Activated T-cell treated with anti-CD3 and anti-CD28 coated beads, Interleukin-2, amount 50 U/mL, for 24 hours (primary cell): ENCODE results near the gene CST7.

ENCODE experiments used
- DNase-seq: peaks from one replicate; pipeline ENCODE4 v3.0.0-alpha.2; 2020
- H3K27ac Mint-ChIP-seq: 2 replicates; pipeline ENCODE4 v1.8.0; 2020; ENCODE audit warnings: mild to moderate bottlenecking, mixed read lengths
- H3K27me3 Mint-ChIP-seq: 2 replicates; pipeline ENCODE4 v1.8.0; 2020; ENCODE audit warnings: mixed read lengths
- H3K36me3 Mint-ChIP-seq: 2 replicates; pipeline ENCODE4 v1.8.0; 2020; ENCODE audit warnings: low read depth, mixed read lengths
- H3K4me1 Mint-ChIP-seq: 2 replicates; pipeline ENCODE4 v1.8.0; 2020; ENCODE audit warnings: low read depth, mixed read lengths
- H3K4me3 Mint-ChIP-seq: 2 replicates; pipeline ENCODE4 v1.8.0; 2020; ENCODE audit warnings: mild to moderate bottlenecking, moderate library complexity, mixed read lengths
- H3K9me3 Mint-ChIP-seq: 2 replicates; pipeline ENCODE4 v1.8.0; 2020; ENCODE audit warnings: mixed read lengths

The CST7 gene

GRCh38 chr20:24989162-24989561 is 40.1 kb downstream of the CST7 start:
- peaks cover 81% of the 10 kb centered on the region for H3K36me3 Mint-ChIP-seq
- H3K27ac Mint-ChIP-seq = no peak overlapping the region
- DNase-seq = peak; percentile 9
- peaks cover 90% of the 10 kb centered on the region for H3K4me1 Mint-ChIP-seq
- no peaks in the 10 kb centered on the region for H3K9me3 Mint-ChIP-seq
- H3K4me3 Mint-ChIP-seq = peak overlapping the region; percentile 7
- no peaks in the 10 kb centered on the region for H3K27me3 Mint-ChIP-seq

- Mint-ChIP-seq H3K27ac (peak overlapping the region; percentile 96), H3K9me3 (no peaks in the 10 kb centered on the region), H3K27me3 (no peaks in the 10 kb centered on the region), H3K4me1 (peaks cover 83% of the 10 kb centered on the region), H3K36me3 (peaks cover 66% of the 10 kb centered on the region), H3K4me3 (peak overlapping the region; percentile 98)
- DNase-seq = peak; percentile 19
Measured at GRCh38 chr20:24990810-24991252, 41.8 kb downstream of the CST7 start.

GRCh38 chr20:24991897-24992486 is 42.9 kb downstream of the CST7 start:
- no peaks in the 10 kb centered on the region for H3K9me3 Mint-ChIP-seq
- peak overlapping the region; percentile 98 for H3K4me3 Mint-ChIP-seq
- H3K4me1 Mint-ChIP-seq = peaks cover 71% of the 10 kb centered on the region
- H3K27ac Mint-ChIP-seq = peak overlapping the region; percentile 96
- H3K27me3 Mint-ChIP-seq = no peaks in the 10 kb centered on the region
- no peak for DNase-seq
- H3K36me3 Mint-ChIP-seq = peaks cover 56% of the 10 kb centered on the region

- peak within 1 kb of the TSS; percentile 96 for H3K27ac Mint-ChIP-seq
Measured at GRCh38 chr20:24992487-24993205, 43.6 kb downstream of the CST7 start, which contains the start of gene APMAP. APMAP (minus strand) TSS chr20:24992751; CDS start chr20:24992688, 63 bp downstream.

GRCh38 chr20:24993337-24994185 is 44.5 kb downstream of the CST7 start:
- H3K4me3 Mint-ChIP-seq = peak overlapping the region; percentile 98

More at GRCh38 chr20:24992487-24993205, 43.6 kb downstream of the CST7 start, which contains the start of gene APMAP:
- Mint-ChIP-seq H3K4me3 (peak within 1 kb of the TSS; percentile 98), H3K27me3 (no peaks in the 10 kb centered on the region), H3K4me1 (peaks cover 64% of the 10 kb centered on the region), H3K9me3 (no peaks in the 10 kb centered on the region), H3K36me3 (peaks cover 49% of the 10 kb centered on the region)
- peak; percentile 99 for DNase-seq

GRCh38 chr20:24994186-24994465 is 45.1 kb downstream of the CST7 start:
- H3K9me3 Mint-ChIP-seq = no peaks in the 10 kb centered on the region
- H3K4me3 Mint-ChIP-seq = no peak overlapping the region
- peaks cover 50% of the 10 kb centered on the region for H3K4me1 Mint-ChIP-seq
- H3K27ac Mint-ChIP-seq = peak overlapping the region; percentile 19
- no peaks in the 10 kb centered on the region for H3K27me3 Mint-ChIP-seq
- DNase-seq = no peak
- H3K36me3 Mint-ChIP-seq = peaks cover 35% of the 10 kb centered on the region

More at GRCh38 chr20:24993337-24994185, 44.5 kb downstream of the CST7 start:
- DNase-seq = peak; percentile 24
- peak overlapping the region; percentile 96 for H3K27ac Mint-ChIP-seq
- H3K4me1 Mint-ChIP-seq = peaks cover 55% of the 10 kb centered on the region
- H3K27me3 Mint-ChIP-seq = no peaks in the 10 kb centered on the region
- H3K9me3 Mint-ChIP-seq = no peaks in the 10 kb centered on the region
- peaks cover 40% of the 10 kb centered on the region for H3K36me3 Mint-ChIP-seq

GRCh38 chr20:24994470-24995368 is 45.6 kb downstream of the CST7 start:
- peak overlapping the region; percentile 30 for H3K27ac Mint-ChIP-seq
- H3K27me3 Mint-ChIP-seq = no peaks in the 10 kb centered on the region
- no peak overlapping the region for H3K4me3 Mint-ChIP-seq
- peaks cover 44% of the 10 kb centered on the region for H3K4me1 Mint-ChIP-seq
- H3K36me3 Mint-ChIP-seq = peaks cover 29% of the 10 kb centered on the region
- DNase-seq = peak; percentile 86
- H3K9me3 Mint-ChIP-seq = no peaks in the 10 kb centered on the region

GRCh38 chr20:24995741-24996448 is 46.8 kb downstream of the CST7 start:
- H3K9me3 Mint-ChIP-seq = no peaks in the 10 kb centered on the region
- H3K27ac Mint-ChIP-seq = no peak overlapping the region
- H3K27me3 Mint-ChIP-seq = no peaks in the 10 kb centered on the region
- H3K4me3 Mint-ChIP-seq = no peak overlapping the region
- H3K36me3 Mint-ChIP-seq = peaks cover 19% of the 10 kb centered on the region
- peak; percentile 24 for DNase-seq
- peaks cover 41% of the 10 kb centered on the region for H3K4me1 Mint-ChIP-seq

GRCh38 chr20:24996449-24997377 is 47.6 kb downstream of the CST7 start:
- H3K4me1 Mint-ChIP-seq = peaks cover 33% of the 10 kb centered on the region
- no peak overlapping the region for H3K27ac Mint-ChIP-seq
- no peak overlapping the region for H3K4me3 Mint-ChIP-seq
- H3K27me3 Mint-ChIP-seq = no peaks in the 10 kb centered on the region
- peaks cover 13% of the 10 kb centered on the region for H3K36me3 Mint-ChIP-seq
- peak; percentile 14 for DNase-seq
- H3K9me3 Mint-ChIP-seq = no peaks in the 10 kb centered on the region

- peaks cover 10% of the 10 kb centered on the region for H3K36me3 Mint-ChIP-seq
- no peaks in the 10 kb centered on the region for H3K27me3 Mint-ChIP-seq
- H3K4me1 Mint-ChIP-seq = peaks cover 28% of the 10 kb centered on the region
- H3K9me3 Mint-ChIP-seq = no peaks in the 10 kb centered on the region
- no peak overlapping the region for H3K27ac Mint-ChIP-seq
- DNase-seq = no peak
- H3K4me3 Mint-ChIP-seq = no peak overlapping the region
Measured at GRCh38 chr20:24998121-24998520, 49.1 kb downstream of the CST7 start.

GRCh38 chr20:24998631-24999445 is 49.8 kb downstream of the CST7 start:
- Mint-ChIP-seq H3K4me3 (no peak overlapping the region), H3K27ac (no peak overlapping the region), H3K36me3 (peaks cover 14% of the 10 kb centered on the region), H3K9me3 (no peaks in the 10 kb centered on the region), H3K27me3 (no peaks in the 10 kb centered on the region), H3K4me1 (peaks cover 21% of the 10 kb centered on the region)
- DNase-seq = peak; percentile 20

- peak; percentile 20 for DNase-seq
- Mint-ChIP-seq H3K27me3 (no peaks in the 10 kb centered on the region), H3K27ac (no peak overlapping the region), H3K4me3 (no peak overlapping the region), H3K4me1 (peaks cover 15% of the 10 kb centered on the region), H3K9me3 (no peaks in the 10 kb centered on the region), H3K36me3 (peaks cover 20% of the 10 kb centered on the region)
Measured at GRCh38 chr20:24999568-24999967, 50.5 kb downstream of the CST7 start.
